Muscle of leg (tissue), 11 donors: ENCODE measurements around the gene NUP210. TPM values are rescaled to one million over a fixed set of nuclear protein-coding genes. Genes with fewer than 3 reads are reported as not detected.
A peak's percentile ranks its signal among the peaks of the same experiment; 100 is the strongest.

Source experiments
- DNase-seq: peaks from one replicate; pipeline ENCODE4 v3.0.0; 2013
- H3K27ac ChIP-seq: one replicate; pipeline ENCODE4 v1.5.1; 2013; ENCODE audit warnings: mild to moderate bottlenecking, low read length, control low read depth
- H3K27me3 ChIP-seq: one replicate; pipeline ENCODE4 v1.6.1; 2013; ENCODE audit warnings: low read length; ENCODE audit not compliant: control insufficient read depth, insufficient read depth
- H3K36me3 ChIP-seq: one replicate; pipeline ENCODE4 v1.6.1; 2013; ENCODE audit warnings: low read length; ENCODE audit not compliant: control insufficient read depth, insufficient read depth
- H3K4me1 ChIP-seq: one replicate; pipeline ENCODE4 v1.6.1; 2013; ENCODE audit warnings: low read length; ENCODE audit not compliant: control insufficient read depth, insufficient read depth
- H3K4me3 ChIP-seq: one replicate; pipeline ENCODE4 v1.5.1; 2013; ENCODE audit warnings: low read length, control low read depth
- H3K9me3 ChIP-seq: replicated peaks from 2 replicates; pipeline ENCODE4 v1.6.1; 2013; ENCODE audit warnings: low read depth, low read length; ENCODE audit not compliant: control insufficient read depth
- WGBS: methylation state at CpG from one replicate; pipeline ENCODE4 v1.1.5; 2013; ENCODE audit warnings: missing lambda C conversion rate; ENCODE audit not compliant: insufficient coverage; 5-methylcytosine and 5-hydroxymethylcytosine counted together
- polyA plus RNA-seq, 8 donors: library from polyadenylated mRNA; unstranded; fragments of 120-200 nt; gene quantifications; one replicate each; pipeline versions ENCODE4 v1.2.1 to v1.2.3, GENCODE V29; 2013; ENCODE audit warnings: inconsistent platforms in 1 of 8, low replicate concordance in 1 of 8; ENCODE audit not compliant: insufficient read length in 8 of 8, insufficient read depth in 1 of 8
- total RNA-seq: library from RNA; stranded (reverse); fragments of 120-200 nt; gene quantifications from one replicate; pipeline ENCODE4 v1.2.4, GENCODE V29; 2013

Gene NUP210
- total and polyA plus RNA-seq, 9 donors: 4.5 to 10.7 (median 7.8) TPM

GRCh38 chr3:13277860-13278531 lies 142.1 kb downstream of the NUP210 start:
- peak overlapping the region; percentile 72 for H3K27ac ChIP-seq
- 42% methylated on average over 13 of the region's 17 CpGs for WGBS
- no peaks in the 10 kb centered on the region for H3K9me3 ChIP-seq
- H3K4me1 ChIP-seq: peaks cover 55% of the 10 kb centered on the region
- DNase-seq: no peak
- peaks cover 46% of the 10 kb centered on the region for H3K27me3 ChIP-seq
- no peaks in the 10 kb centered on the region for H3K36me3 ChIP-seq
- no peak overlapping the region for H3K4me3 ChIP-seq

- Histone ChIP-seq H3K4me1 (peaks cover 54% of the 10 kb centered on the region), H3K36me3 (no peaks in the 10 kb centered on the region), H3K9me3 (no peaks in the 10 kb centered on the region), H3K4me3 (no peak overlapping the region), H3K27ac (peak overlapping the region; percentile 72), H3K27me3 (peaks cover 47% of the 10 kb centered on the region)
- DNase-seq: peak; percentile 71
- 27% methylated on average over 16 of the region's 16 CpGs for WGBS
These were observed 142.8 kb downstream of the NUP210 start for GRCh38 chr3:13277196-13277813.

DNA sequence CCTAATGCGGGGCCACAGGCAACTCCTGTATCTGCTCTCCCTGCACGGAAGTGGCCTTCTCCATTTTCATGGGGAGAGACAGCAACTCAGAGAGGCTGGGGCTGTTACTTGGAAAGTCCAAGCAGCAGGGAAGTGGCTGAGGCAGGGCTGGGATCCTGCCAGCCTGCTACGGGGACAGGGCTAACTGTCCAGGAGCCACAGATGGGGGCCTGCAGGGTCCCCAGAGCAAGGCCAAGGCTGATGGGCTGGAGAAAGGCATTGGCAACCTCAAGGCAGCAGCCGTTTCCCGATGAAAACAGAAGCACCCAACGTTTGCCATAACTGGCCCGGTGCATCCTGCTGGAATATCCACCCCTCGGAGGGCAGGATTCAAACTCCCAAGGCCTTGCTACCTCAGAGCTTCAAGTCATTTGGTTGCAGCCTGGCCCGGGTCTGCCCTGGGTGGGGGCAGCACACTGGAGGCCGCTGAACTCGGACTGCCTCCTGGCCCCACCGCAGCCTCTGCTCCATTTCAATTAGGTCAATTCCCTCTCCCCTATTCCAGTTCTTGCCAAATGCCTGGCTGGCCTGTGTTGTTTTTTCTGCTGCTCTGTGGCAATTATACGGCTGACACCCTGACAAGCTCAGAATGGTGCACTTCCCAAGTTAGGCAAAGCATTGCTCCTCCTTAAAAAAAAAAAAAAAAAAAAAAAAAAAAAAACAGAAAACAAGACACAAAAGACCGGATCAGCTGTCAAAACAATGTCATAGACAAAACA lies 143.5 kb downstream of the NUP210 start:
- peak overlapping the region; percentile 72 for H3K27ac ChIP-seq
- 60% methylated on average over 12 of the region's 14 CpGs for WGBS
- no peaks in the 10 kb centered on the region for H3K36me3 ChIP-seq
- peaks cover 51% of the 10 kb centered on the region for H3K4me1 ChIP-seq
- H3K9me3 ChIP-seq: no peaks in the 10 kb centered on the region
- H3K4me3 ChIP-seq: no peak overlapping the region
- H3K27me3 ChIP-seq: peaks cover 40% of the 10 kb centered on the region
- DNase-seq: peak; percentile 65

DNA sequence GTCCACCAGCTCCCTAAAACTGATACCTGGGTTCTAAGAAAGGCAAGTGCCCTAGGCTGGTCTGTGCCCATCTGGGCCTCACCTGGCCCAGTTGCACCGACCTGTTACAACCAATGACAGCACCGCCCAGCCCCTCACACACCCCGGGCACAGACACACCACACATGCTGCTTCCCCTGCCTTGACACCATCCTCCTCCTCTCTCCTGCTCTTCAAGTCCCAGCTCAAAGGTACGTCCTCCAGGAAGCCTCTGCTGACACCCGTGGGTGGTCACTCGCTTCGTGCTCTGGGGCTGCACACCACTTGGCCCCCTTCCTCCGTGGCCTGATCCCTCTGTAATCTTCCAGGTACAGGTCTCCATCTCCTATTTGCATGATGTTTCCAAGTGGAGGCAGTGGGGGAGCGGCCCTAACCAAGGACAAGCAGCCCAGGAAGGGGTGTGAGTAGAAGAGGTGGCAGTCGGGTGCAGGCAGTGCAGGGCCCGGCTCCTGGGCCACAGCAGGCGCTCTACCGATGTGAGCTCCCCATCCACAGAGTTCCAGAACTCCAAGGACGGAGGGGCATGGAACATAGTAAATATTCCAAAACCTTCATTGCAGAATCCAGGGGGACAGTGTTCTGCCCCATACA lies 144.6 kb downstream of the NUP210 start:
- Histone ChIP-seq H3K27me3 (peaks cover 29% of the 10 kb centered on the region), H3K9me3 (no peaks in the 10 kb centered on the region), H3K4me1 (peaks cover 49% of the 10 kb centered on the region), H3K27ac (no peak overlapping the region), H3K36me3 (no peaks in the 10 kb centered on the region), H3K4me3 (no peak overlapping the region)
- WGBS: 84% methylated on average over 9 of the region's 14 CpGs
- DNase-seq: no peak

DNA sequence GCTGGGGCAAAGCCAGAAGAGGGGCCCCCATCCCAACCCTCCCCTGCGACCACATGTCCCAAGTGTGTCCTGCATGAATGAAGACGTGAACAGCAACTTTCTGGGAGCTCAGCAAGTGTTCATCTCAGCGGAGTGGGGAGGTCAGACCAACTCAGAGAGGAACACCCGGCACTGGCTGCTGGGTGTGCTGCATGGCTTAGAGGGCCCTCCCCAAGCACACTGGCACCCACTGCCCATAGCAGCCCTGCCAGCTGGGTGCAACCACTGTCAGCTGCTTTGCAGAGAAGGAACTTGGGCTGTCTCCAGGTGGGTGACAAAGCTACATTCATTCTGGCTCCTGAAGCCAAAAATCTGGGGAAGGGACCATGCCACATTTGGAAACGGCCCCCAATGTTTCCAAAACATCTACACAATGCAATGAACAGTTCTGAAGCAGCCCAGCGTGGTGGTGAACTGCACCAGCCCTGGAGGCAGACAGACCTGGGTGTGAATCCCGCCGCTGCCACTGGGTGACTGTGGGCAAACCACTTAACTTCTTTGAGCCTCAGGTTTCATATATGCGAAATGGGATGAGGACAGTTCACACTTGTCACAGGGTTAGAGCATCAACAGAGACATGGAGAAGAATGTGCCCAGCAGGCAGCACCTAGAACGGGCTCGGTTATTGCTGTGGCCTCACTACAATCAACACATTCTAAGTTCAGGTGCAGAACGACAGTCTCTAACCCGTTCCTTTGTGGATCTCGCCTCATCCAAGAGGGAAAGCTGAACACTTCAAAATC lies 145.4 kb downstream of the NUP210 start:
- H3K4me3 ChIP-seq: no peak overlapping the region
- peak; percentile 37 for DNase-seq
- WGBS: 81% methylated on average over 12 of the region's 14 CpGs
- no peaks in the 10 kb centered on the region for H3K36me3 ChIP-seq
- no peak overlapping the region for H3K27ac ChIP-seq
- peaks cover 27% of the 10 kb centered on the region for H3K27me3 ChIP-seq
- H3K9me3 ChIP-seq: peaks cover 4% of the 10 kb centered on the region
- H3K4me1 ChIP-seq: peaks cover 49% of the 10 kb centered on the region

- no peak overlapping the region for H3K4me3 ChIP-seq
- WGBS: 46% methylated on average over 12 of the region's 13 CpGs
- peaks cover 49% of the 10 kb centered on the region for H3K4me1 ChIP-seq
- H3K27me3 ChIP-seq: peaks cover 23% of the 10 kb centered on the region
- peaks cover 5% of the 10 kb centered on the region for H3K9me3 ChIP-seq
- no peaks in the 10 kb centered on the region for H3K36me3 ChIP-seq
- H3K27ac ChIP-seq: no peak overlapping the region
- no peak for DNase-seq
These were observed 146.0 kb downstream of the NUP210 start for GRCh38 chr3:13274125-13274524.

DNA sequence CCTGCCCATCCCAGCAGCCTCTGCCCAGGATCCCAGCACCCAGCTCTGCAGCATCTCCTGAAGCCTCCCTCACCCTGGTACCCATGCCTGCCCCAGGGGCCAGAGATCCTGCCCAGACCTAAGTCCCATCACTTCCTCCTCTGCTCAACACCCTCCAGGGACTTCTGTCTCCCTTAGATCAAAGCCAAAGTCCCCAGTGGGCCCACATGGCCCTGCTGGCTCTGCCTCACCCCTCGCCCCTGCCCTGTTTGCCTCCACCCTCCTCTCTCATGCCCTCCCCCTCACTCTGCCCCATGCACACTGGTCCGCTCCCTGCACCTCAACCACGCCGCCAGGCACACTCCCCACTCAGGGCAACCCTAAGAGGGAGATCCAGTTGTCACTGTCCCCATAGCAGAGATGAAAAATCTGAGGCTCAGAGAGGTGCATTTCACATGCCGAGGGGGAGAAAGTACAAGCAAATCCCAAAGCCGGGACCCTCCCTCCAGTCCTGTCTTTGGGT lies 146.5 kb downstream of the NUP210 start:
- Histone ChIP-seq H3K4me3 (no peak overlapping the region), H3K36me3 (no peaks in the 10 kb centered on the region), H3K27ac (no peak overlapping the region), H3K4me1 (peaks cover 49% of the 10 kb centered on the region), H3K27me3 (peaks cover 25% of the 10 kb centered on the region), H3K9me3 (peaks cover 5% of the 10 kb centered on the region)
- DNase-seq: no peak
- 84% methylated on average over 4 of the region's 6 CpGs for WGBS

DNA sequence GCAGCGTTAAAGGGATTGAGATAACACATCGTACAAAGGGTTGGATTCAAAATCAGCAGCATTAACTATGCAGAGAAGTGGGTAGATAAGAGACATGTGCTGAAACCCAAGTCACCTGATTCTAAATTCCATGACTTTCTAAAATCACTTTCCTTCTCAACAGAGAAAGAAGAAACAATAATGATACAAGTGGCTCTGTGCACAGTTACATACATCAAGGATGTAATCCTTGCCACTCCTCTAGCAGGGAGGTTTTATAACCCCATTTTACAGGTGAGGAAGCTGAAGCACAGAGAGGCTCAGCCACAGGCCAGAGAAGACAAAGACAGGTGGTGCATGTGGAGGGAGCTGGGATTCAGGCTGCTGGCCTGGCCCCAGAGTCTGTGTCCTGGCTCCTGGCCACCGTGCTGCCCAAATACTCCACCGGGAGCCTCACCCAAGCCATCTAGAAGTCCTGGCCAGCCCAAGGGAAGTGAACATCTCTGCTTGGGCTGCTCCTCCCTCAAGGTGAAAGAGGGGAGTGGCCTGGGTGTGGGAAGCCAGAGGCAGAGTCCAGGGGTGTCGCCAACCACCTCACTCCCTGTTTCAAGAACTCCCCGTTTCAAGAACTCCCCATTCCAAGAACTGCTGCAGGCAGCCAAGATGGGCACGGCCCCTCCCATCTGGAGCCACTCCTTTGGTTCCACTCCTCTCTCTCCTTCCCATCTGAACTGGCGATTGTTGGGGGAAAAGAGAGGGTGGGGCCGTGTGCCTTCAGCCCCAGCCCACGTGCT lies 147.1 kb downstream of the NUP210 start:
- Histone ChIP-seq H3K27ac (no peak overlapping the region), H3K4me1 (peaks cover 46% of the 10 kb centered on the region), H3K4me3 (no peak overlapping the region), H3K27me3 (peaks cover 22% of the 10 kb centered on the region), H3K9me3 (peaks cover 5% of the 10 kb centered on the region), H3K36me3 (no peaks in the 10 kb centered on the region)
- DNase-seq: no peak
- WGBS: 53% methylated on average over 3 of the region's 10 CpGs
